GM13976 (cell line): ENCODE results near the gene TCP1.
"Not testable (repeated sequence)": the region's sequence is repeated elsewhere in the genome, so short reads cannot be mapped to it uniquely, and the experiment has no call there.

ENCODE experiments used
- DNase-seq: peaks from one replicate; pipeline ENCODE4 v3.0.0; 2012; ENCODE audit warnings: low spot score
- in situ Hi-C: fragments of 300-500 bp; cut with MboI; formaldehyde crosslinking; loops from one replicate; pipeline ENCODE4 v1.12.0; 2022; ENCODE audit warnings: low sequenced_read_pairs, mixed read lengths, inconsistent platforms; ENCODE audit not compliant: unreplicated experiment
- TF ChIP-seq, protein P1 (sequence below): IDR thresholded peaks from 2 replicates; pipeline ENCODE4 v1.5.1; 2012; ENCODE audit warnings: borderline replicate concordance, mild to moderate bottlenecking; ENCODE audit not compliant: insufficient read depth; ENCODE audit errors: extremely low read depth, missing control alignments, control extremely low read depth

The TCP1 gene

DNA sequence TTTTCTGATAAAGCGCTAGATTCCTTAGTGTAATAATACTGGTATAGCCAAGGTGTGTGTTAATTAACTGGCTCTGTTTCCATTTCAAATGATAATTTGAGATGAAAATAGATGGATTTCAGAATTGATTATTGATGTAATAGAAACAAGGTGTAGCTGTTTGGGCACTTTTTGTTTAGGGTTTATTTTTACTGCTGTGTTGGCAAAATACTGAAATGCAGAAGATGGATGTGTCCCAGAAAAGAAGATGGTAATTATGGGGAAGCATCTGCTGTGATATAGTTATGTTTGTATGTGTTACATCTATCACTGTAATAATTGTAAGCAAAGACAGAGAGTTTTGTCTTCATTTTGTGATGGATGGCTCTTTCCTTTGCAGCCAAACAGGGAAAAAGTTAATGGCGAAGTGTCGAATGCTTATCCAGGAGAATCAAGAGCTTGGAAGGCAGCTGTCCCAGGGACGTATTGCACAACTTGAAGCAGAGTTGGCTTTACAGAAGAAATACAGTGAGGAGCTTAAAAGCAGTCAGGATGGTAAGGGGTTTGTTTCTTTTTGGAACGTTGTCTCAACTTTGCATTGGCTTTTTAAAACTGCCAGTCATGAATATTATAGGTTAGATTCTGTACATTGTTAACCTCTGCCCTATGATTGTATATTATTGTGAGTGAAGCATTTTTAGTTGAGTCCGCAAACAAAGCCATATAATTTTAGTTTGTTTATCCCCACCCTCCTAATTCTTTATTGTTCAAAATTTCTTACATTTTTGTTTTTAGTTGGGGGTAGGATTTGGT is 36.1 kb downstream of the TCP1 start:
- TF ChIP-seq, protein P1, sequence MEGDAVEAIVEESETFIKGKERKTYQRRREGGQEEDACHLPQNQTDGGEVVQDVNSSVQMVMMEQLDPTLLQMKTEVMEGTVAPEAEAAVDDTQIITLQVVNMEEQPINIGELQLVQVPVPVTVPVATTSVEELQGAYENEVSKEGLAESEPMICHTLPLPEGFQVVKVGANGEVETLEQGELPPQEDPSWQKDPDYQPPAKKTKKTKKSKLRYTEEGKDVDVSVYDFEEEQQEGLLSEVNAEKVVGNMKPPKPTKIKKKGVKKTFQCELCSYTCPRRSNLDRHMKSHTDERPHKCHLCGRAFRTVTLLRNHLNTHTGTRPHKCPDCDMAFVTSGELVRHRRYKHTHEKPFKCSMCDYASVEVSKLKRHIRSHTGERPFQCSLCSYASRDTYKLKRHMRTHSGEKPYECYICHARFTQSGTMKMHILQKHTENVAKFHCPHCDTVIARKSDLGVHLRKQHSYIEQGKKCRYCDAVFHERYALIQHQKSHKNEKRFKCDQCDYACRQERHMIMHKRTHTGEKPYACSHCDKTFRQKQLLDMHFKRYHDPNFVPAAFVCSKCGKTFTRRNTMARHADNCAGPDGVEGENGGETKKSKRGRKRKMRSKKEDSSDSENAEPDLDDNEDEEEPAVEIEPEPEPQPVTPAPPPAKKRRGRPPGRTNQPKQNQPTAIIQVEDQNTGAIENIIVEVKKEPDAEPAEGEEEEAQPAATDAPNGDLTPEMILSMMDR, result no peak
- in situ Hi-C loops, result no loop called here

DNA sequence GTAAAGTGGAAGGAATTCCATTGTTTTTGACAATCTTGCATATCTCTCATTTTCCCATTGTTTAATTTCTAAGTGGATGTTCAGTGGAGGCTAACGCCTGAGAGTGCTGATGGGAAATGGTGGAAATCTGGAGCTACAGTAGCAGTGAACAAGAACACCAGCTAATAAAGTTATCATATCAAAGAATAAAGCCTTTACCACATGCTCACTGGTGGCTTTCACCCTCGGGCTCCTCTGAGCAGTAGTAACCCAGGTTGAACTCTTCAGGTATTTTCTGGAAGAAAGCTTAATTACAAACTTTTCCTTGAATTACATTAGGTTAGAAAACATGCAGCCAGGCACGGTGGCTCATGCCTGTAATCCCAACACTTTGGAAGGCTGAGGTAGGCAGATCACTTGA is 38.0 kb downstream of the TCP1 start:
- TF ChIP-seq, protein P1, result no peak
- no peak for DNase-seq
- in situ Hi-C loops, result no loop called here

More for the DNA sequence above, 36.1 kb downstream of the TCP1 start:
- DNase-seq, result no peak

DNA sequence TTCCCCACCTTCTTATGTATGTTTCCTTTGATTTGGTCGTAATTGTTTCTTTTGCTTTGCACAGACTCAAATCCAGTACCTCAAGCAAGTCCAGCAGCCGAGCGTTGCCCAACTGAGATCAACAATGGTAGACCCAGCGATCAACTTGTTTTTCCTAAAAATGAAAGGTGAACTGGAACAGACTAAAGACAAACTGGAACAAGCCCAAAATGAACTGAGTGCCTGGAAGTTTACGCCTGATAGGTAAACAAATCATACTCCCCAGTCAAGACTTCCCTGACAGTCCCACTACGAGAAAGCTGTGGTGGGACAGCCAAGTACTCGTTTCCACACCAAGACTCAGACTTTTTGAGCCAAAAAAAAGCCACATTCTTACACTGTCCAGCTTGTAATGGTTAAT is 41.3 kb downstream of the TCP1 start:
- in situ Hi-C loops, DNase-seq: not testable (repeated sequence)

DNA sequence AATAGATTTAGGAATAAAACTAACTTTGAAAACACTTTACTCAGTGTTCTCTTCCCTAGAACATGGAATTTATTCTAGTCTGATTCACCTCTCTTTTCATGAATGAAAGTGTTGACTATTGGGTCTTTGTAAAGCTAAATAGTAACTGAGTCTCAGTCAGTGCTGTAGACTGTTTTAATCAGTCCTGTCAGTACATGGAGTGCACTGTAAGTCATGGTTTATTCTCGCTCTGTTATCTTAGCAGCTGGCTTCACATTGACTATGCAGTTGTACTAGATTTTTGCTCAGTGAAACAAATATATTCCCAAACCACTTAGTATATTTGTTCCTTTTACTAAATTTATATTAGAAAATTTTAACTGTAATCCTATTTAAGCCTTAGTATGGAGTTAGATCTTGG is 42.6 kb downstream of the TCP1 start:
- no peak for DNase-seq
- in situ Hi-C loops, result no loop called here
- TF ChIP-seq, protein P1, result no peak

DNA sequence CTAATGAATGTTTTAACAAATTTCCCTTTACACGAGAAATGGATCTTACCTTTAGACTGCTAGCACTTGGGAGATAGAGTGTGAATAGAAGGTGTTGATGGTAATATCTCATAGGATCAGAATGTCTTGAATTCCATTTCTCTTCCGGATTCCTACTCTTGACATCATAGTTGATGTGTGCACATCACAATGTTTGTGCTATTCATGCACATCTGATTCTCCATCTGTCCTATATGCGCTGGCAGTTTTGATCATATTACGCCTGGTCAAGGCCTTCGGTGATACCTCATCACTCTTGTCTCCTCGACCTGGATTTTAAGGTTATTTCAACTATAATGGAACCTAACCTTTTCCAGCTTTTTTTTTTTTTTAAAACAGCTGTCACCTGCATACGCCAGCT is 44.3 kb downstream of the TCP1 start:
- in situ Hi-C loops, result no loop called here
- TF ChIP-seq, protein P1, result no peak
- DNase-seq, result no peak

DNA sequence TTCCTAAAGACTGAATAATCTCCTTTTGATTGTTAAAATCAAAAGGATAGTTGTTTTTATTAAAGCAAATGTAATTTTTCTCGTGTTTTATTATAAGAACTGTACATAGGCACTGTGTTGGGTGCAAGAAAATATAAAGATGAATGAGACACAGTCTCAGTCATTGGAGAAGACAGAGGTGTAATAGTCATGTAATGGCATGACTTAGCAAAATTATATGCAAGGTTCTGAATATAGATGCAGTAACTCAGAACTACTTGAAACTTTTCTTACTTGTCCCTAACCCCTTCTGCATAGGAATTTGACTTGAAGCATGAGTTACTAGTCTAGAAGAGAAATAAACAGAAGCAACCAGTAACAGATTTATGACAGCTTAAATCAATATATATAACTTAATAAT is 47.2 kb downstream of the TCP1 start:
- in situ Hi-C loops, result no loop called here
- TF ChIP-seq, protein P1, result no peak
- DNase-seq, result no peak

DNA sequence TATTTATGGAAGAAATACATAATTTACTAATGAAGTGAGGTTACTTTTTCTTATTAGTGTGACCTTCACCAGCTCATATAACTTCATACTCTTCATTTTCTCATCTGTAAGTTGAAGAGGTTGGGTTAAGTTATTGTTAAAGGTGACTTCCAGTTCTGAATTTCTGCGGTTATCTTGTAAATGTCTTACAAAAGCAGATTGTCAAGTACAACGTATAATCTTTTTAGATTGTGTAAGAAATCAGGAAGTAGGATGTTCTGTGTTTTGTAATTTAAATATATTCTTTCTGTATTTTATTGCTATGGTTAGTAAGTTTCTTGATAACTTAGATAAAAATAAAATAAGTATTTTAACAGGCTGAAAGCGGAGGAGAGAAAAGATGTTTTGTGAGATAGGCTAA is 50.1 kb downstream of the TCP1 start:
- DNase-seq, result no peak
- in situ Hi-C loops, result no loop called here
- TF ChIP-seq, protein P1, result no peak
